HL-60 (cell line): ENCODE results near the gene HTR2A.

Experiments
- DNase-seq, 2 experiments: peaks; one replicate each; pipeline ENCODE4 v3.0.0-alpha.2; 2010 to 2020; ENCODE audit warnings: low read depth in 1 of 2, low spot score in 1 of 2
- H3K27ac ChIP-seq: fragments of 250-450 bp; sonication (Bioruptor Pico); replicated peaks from 2 replicates; pipeline ENCODE4 v1.5.1; 2020; ENCODE audit warnings: mild to moderate bottlenecking, moderate library complexity
- H3K27me3 ChIP-seq: fragments of 250-450 bp; sonication (Bioruptor Pico); 2 replicates; pipeline ENCODE4 v1.5.1; 2021; ENCODE audit warnings: mild to moderate bottlenecking, moderate library complexity; ENCODE audit not compliant: insufficient read depth, poor library complexity, severe bottlenecking
- H3K4me3 ChIP-seq: replicated peaks from 2 replicates; pipeline ENCODE4 v1.5.1; 2011; ENCODE audit warnings: mild to moderate bottlenecking, control low read depth, low read length; ENCODE audit not compliant: insufficient read depth
- CTCF ChIP-seq: IDR thresholded peaks from one replicate; pipeline ENCODE4 v1.5.1; 2011; ENCODE audit warnings: low read length, control low read depth, inconsistent platforms; ENCODE audit not compliant: insufficient read depth
- GABPA ChIP-seq: IDR thresholded peaks from 2 replicates; pipeline ENCODE4 v1.6.1; 2012; ENCODE audit warnings: low read depth
- POLR2AphosphoS5 ChIP-seq: IDR thresholded peaks from 2 replicates; pipeline ENCODE4 v1.6.1; 2012; ENCODE audit warnings: low read depth
- REST ChIP-seq: IDR thresholded peaks from 2 replicates; pipeline ENCODE4 v1.6.1; 2012; ENCODE audit warnings: low read depth; ENCODE audit not compliant: insufficient replicate concordance
- SPI1 ChIP-seq: IDR thresholded peaks from 2 replicates; pipeline ENCODE4 v1.6.1; 2012; ENCODE audit warnings: low read depth, mild to moderate bottlenecking, borderline replicate concordance

Gene HTR2A

GRCh38 chr13:46893798-46894560 lies 2.9 kb downstream of the HTR2A start:
- H3K4me3 ChIP-seq: peak overlapping the region; percentile 74
- TF ChIP-seq CTCF: peak; percentile 53
- no peak for TF ChIP-seq GABPA
- H3K27me3 ChIP-seq: peaks cover 35% of the 10 kb centered on the region
- no peak overlapping the region for H3K27ac ChIP-seq
- DNase-seq: peak; percentile 17 to 39

- peaks cover 35% of the 10 kb centered on the region for H3K27me3 ChIP-seq
- H3K4me3 ChIP-seq: no peak overlapping the region
Measured at GRCh38 chr13:46893221-46893740, 3.6 kb downstream of the HTR2A start.

GRCh38 chr13:46885018-46885417 lies 11.8 kb downstream of the HTR2A start:
- peaks cover 3% of the 10 kb centered on the region for H3K27me3 ChIP-seq
- DNase-seq: no peak
- no peak overlapping the region for H3K27ac ChIP-seq
- TF ChIP-seq POLR2AphosphoS5 (no peak), CTCF (no peak), REST (no peak), SPI1 (no peak), GABPA (no peak)
- H3K4me3 ChIP-seq: no peak overlapping the region

More at GRCh38 chr13:46893221-46893740, 3.6 kb downstream of the HTR2A start:
- no peak overlapping the region for H3K27ac ChIP-seq
- DNase-seq: no peak
- no peak for TF ChIP-seq SPI1

GRCh38 chr13:46884531-46884930 lies 12.3 kb downstream of the HTR2A start:
- DNase-seq: no peak
- Histone ChIP-seq H3K27me3 (peaks cover 3% of the 10 kb centered on the region), H3K27ac (no peak overlapping the region), H3K4me3 (no peak overlapping the region)
- TF ChIP-seq SPI1 (no peak), CTCF (no peak), POLR2AphosphoS5 (no peak), GABPA (no peak), REST (no peak)
